ENCODE results near the gene SLC6A11. TPM values are rescaled to one million over a fixed set of nuclear protein-coding genes. Genes with fewer than 3 reads are reported as not detected.

Gene SLC6A11
- total and polyA plus RNA-seq, 2 of the 13 experiments (the other 11 are each of a cell fraction or from before 2014, with no cell fraction given) = 17.9 to 34.5 TPM

GRCh38 chr3:10961921-10962320 lies 145.9 kb downstream of the SLC6A11 start:
- Histone ChIP-seq H3K9ac (ENCODE audit: insufficient read depth, low read depth, low read length) (no peak overlapping the region), H3K9me3 (ENCODE audit: low read length) (no peaks in the 10 kb centered on the region), H4K20me1 (ENCODE audit: insufficient read depth, low read length) (no peaks in the 10 kb centered on the region), H3K4me1 (ENCODE audit: insufficient read depth, low read length) (no peaks in the 10 kb centered on the region), H2AFZ (ENCODE audit: low read length) (no peak overlapping the region), H3K4me3 (replicated peaks in 1 of 3; ENCODE audit: insufficient read depth in 1 of 3, low read depth in 2 of 3, low read length in 3 of 3) (no peak overlapping the region), H3K36me3 (replicated peaks in 1 of 2; ENCODE audit: control insufficient read depth in 1 of 2, insufficient read depth in 2 of 2, low read length in 2 of 2) (no peaks in the 10 kb centered on the region), H3K27me3 (ENCODE audit: control insufficient read depth in 1 of 2, insufficient read depth in 2 of 2, low read length in 2 of 2) (peaks cover 6 to 13% of the 10 kb centered on the region in 2 experiments; a peak in 3 of 5 replicates), H3K4me2 (ENCODE audit: low read depth, low read length) (no peak overlapping the region), H3K27ac (ENCODE audit: extremely low read length, insufficient read depth, low read length) (no peak overlapping the region), H3K79me2 (ENCODE audit: insufficient read depth, low read length) (no peaks in the 10 kb centered on the region)
- WGBS (ENCODE audit: low lambda C conversion rate) = 0% methylated on average over 1 of the region's 2 CpGs
- FAIRE-seq = no peak
- no TSS peak for BruUV-seq (replicated peaks)
- ChIA-PET POLR2A (no interaction called here), CTCF (ENCODE audit: low intra/inter-chr PET ratio, low total read pairs) (no interaction called here)
- in situ Hi-C loops (cut with HindIII; ENCODE audit: extremely low pct_ligation_motif_present, low pct_unique_long_range_greater_than_20kb) (no loop called here), intact Hi-C loops (cut with micrococcal nuclease; ENCODE audit: unreplicated experiment) (no loop called here)
- TF ChIP-seq KDM1A (CRISPR knock-in tag; IDR thresholded peaks at IDR 0.05) (no peak), U2AF1 (optimal IDR thresholded peaks at IDR 0.05; ENCODE audit: low read depth, low read length) (no peak), ZNF101 (CRISPR knock-in tag; IDR thresholded peaks at IDR 0.05; ENCODE audit: borderline replicate concordance, low read depth) (no peak), JUND (CRISPR knock-in tag; IDR thresholded peaks at IDR 0.05) (no peak), ARNTL (CRISPR knock-in tag; IDR thresholded peaks at IDR 0.05) (no peak), CAMTA2 (CRISPR knock-in tag; IDR thresholded peaks at IDR 0.05; ENCODE audit: borderline replicate concordance) (no peak), NFE2L1 (CRISPR knock-in tag; IDR thresholded peaks at IDR 0.05; ENCODE audit: borderline replicate concordance) (no peak)
- ATAC-seq = no peak
- DNase-seq (ENCODE audit: low spot score) = no peak

DNA sequence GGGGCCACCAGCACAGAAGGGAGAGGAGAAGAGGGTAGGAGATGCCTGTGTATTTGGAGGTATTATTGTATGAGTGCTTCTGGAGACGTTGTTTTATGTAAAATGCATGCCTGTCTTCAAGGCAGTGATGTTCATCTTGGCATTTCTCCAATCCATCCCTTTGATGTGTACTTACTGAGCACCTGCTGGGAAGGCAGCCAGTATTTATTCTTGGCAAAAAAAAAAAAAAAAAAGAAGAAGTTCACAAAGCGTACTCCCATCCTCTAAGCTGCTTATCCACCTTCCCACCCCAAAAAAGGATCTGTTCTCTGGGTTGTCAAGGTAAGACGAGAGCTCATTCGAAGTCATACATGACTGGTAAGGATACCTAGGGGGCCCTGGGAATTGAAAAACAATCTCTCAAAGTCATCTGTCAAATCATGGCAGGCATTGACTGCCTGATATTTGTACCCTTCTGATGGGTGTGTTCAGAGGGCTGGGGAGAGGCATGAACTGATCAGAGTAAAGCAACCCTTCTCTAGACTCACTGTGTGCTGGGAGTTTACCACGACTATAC lies 146.5 kb downstream of the SLC6A11 start:
- FAIRE-seq (no peak), ATAC-seq (no peak), DNase-seq (ENCODE audit: low spot score) (no peak)
- Histone ChIP-seq H3K27ac (ENCODE audit: extremely low read length, insufficient read depth, low read length) (no peak overlapping the region), H3K9ac (ENCODE audit: insufficient read depth, low read depth, low read length) (no peak overlapping the region), H3K4me3 (replicated peaks in 1 of 3; ENCODE audit: insufficient read depth in 1 of 3, low read depth in 2 of 3, low read length in 3 of 3) (no peak overlapping the region), H2AFZ (ENCODE audit: low read length) (no peak overlapping the region), H3K9me3 (ENCODE audit: low read length) (no peaks in the 10 kb centered on the region), H3K4me2 (ENCODE audit: low read depth, low read length) (no peak overlapping the region), H4K20me1 (ENCODE audit: insufficient read depth, low read length) (no peaks in the 10 kb centered on the region), H3K36me3 (replicated peaks in 1 of 2; ENCODE audit: control insufficient read depth in 1 of 2, insufficient read depth in 2 of 2, low read length in 2 of 2) (no peaks in the 10 kb centered on the region), H3K4me1 (ENCODE audit: insufficient read depth, low read length) (no peaks in the 10 kb centered on the region), H3K27me3 (ENCODE audit: control insufficient read depth in 1 of 2, insufficient read depth in 2 of 2, low read length in 2 of 2) (peaks cover 6 to 9% of the 10 kb centered on the region in 2 experiments; a peak in 2 of 5 replicates), H3K79me2 (ENCODE audit: insufficient read depth, low read length) (no peaks in the 10 kb centered on the region)
- WGBS (ENCODE audit: low lambda C conversion rate) = 13% methylated on average over 5 of the region's 5 CpGs
- in situ Hi-C loops (cut with HindIII; ENCODE audit: extremely low pct_ligation_motif_present, low pct_unique_long_range_greater_than_20kb) (no loop called here), intact Hi-C loops (cut with micrococcal nuclease; ENCODE audit: unreplicated experiment) (no loop called here)
- ChIA-PET CTCF (ENCODE audit: low intra/inter-chr PET ratio, low total read pairs) (no interaction called here), POLR2A (no interaction called here)
- no TSS peak for BruUV-seq (replicated peaks)
- TF ChIP-seq RORA (CRISPR knock-in tag; IDR thresholded peaks at IDR 0.05) (no peak), WIZ (CRISPR knock-in tag; IDR thresholded peaks at IDR 0.05) (no peak), ZNF550 (CRISPR knock-in tag; IDR thresholded peaks at IDR 0.05; ENCODE audit: borderline replicate concordance) (no peak), ZNF180 (CRISPR knock-in tag; IDR thresholded peaks at IDR 0.05; ENCODE audit: borderline replicate concordance, low read depth) (no peak), SKI (IDR thresholded peaks at IDR 0.05; ENCODE audit: partially characterized antibody) (no peak), ZSCAN9 (CRISPR knock-in tag; IDR thresholded peaks at IDR 0.05; ENCODE audit: borderline replicate concordance) (no peak), ZNF33B (CRISPR knock-in tag; IDR thresholded peaks at IDR 0.05) (no peak), UBTF (CRISPR knock-in tag; IDR thresholded peaks at IDR 0.05) (no peak), MIXL1 (CRISPR knock-in tag; IDR thresholded peaks at IDR 0.05) (no peak)
- TF ChIP-seq, protein P1, sequence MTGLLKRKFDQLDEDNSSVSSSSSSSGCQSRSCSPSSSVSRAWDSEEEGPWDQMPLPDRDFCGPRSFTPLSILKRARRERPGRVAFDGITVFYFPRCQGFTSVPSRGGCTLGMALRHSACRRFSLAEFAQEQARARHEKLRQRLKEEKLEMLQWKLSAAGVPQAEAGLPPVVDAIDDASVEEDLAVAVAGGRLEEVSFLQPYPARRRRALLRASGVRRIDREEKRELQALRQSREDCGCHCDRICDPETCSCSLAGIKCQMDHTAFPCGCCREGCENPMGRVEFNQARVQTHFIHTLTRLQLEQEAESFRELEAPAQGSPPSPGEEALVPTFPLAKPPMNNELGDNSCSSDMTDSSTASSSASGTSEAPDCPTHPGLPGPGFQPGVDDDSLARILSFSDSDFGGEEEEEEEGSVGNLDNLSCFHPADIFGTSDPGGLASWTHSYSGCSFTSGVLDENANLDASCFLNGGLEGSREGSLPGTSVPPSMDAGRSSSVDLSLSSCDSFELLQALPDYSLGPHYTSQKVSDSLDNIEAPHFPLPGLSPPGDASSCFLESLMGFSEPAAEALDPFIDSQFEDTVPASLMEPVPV (CRISPR knock-in tag; IDR thresholded peaks at IDR 0.05) = no peak

All from HepG2 (cell line).